SK-N-SH treated with all-trans-retinoic acid at 6 μM for 48 hours (cell line): ENCODE measurements around the gene SCMH1.

Experiments
- ESRRG ChIP-seq: fragments of 250-450 bp; sonication (Bioruptor Pico); IDR thresholded peaks from 2 replicates; pipeline ENCODE4 v1.6.1; 2021; ENCODE audit warnings: mild to moderate bottlenecking
- TF ChIP-seq, protein P1 (sequence below): fragments of 250-450 bp; sonication (Bioruptor Pico); IDR thresholded peaks from 2 replicates; pipeline ENCODE4 v1.8.0; 2021; ENCODE audit warnings: low read depth, mild to moderate bottlenecking, moderate library complexity, borderline replicate concordance

DNA sequence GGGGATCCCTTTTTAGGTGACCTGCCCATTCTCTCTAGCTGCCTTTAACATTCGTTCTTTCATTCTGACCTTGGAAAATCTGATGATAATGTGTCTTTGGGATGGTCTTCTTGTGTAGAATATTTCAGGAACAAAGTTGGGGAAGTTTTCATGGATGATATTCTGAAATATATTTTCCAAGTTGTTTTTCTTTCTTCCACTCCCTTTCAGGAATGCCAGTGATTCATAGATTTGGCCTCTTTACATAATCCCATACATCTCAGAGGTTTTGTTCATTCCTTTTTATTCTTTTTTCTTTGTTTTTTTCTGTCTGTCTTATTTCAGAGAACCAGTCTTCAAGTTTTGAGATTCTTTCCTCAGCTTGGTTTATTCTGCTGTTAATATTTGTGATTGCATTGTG is 13.9 kb upstream of the SCMH1 start:
- TF ChIP-seq, protein P1, sequence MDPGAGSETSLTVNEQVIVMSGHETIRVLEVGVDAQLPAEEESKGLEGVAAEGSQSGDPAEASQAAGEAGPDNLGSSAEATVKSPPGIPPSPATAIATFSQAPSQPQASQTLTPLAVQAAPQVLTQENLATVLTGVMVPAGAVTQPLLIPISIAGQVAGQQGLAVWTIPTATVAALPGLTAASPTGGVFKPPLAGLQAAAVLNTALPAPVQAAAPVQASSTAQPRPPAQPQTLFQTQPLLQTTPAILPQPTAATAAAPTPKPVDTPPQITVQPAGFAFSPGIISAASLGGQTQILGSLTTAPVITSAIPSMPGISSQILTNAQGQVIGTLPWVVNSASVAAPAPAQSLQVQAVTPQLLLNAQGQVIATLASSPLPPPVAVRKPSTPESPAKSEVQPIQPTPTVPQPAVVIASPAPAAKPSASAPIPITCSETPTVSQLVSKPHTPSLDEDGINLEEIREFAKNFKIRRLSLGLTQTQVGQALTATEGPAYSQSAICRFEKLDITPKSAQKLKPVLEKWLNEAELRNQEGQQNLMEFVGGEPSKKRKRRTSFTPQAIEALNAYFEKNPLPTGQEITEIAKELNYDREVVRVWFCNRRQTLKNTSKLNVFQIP (CRISPR knock-in tag) = no peak
- no peak for TF ChIP-seq ESRRG (CRISPR knock-in tag)
